Activated T-cell treated with anti-CD3 and anti-CD28 coated beads, Interleukin-2, amount 50 U/mL, for 1 hour (primary cell): ENCODE results near the gene PKP2.
A peak's percentile ranks its signal among the peaks of the same experiment; 100 is the strongest.

Experiments
- DNase-seq: peaks from one replicate; pipeline ENCODE4 v3.0.0-alpha.2; 2020

The PKP2 gene

DNA sequence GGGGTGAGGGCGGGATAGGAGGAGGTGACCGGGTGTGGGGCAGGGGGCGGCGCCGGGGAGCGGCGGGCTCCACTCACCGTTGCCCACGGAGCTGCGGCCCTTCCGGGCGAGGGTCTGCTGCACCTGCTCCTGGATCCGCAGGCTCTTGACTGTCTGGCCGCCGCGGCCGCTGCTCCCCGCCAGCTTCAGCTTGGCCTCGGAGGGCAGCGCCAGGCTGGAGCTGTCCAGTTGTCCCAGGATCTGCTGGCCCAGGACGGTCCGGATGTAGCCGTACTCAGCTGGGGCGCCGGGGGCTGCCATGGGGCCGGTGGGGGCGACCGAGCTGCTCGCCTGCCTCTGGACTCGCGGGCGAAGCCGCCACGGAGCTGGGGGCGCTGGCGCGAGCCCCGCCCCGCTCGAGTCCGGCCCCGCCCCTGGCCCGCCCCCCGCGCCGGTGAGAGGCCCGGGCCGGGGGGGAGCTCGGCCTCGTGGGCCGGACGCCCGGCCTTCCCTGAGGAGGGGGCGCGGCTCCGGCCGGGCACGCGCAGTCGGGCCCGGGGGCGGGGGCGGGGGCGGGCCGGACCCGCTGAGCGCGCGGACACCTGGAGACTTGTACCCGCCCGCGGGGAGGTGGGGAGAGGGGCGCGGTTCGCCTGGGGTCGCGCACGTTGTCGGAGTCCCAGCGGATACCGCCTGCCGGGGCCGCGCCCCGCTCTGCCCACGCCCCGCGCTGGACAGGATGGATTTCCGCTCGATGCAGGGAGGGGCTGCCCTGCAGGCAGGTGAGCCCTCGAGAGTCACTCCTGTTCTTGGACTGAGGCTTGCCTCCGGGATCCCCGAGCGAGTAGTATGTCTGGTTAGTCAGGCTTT, at the start of gene PKP2:
Gene PKP2, minus strand, starts transcription at position 346 of the 849 bp plus-strand sequence. Its CDS starts 46 bp downstream, at position 300.
- DNase-seq: peak; percentile 34

DNA sequence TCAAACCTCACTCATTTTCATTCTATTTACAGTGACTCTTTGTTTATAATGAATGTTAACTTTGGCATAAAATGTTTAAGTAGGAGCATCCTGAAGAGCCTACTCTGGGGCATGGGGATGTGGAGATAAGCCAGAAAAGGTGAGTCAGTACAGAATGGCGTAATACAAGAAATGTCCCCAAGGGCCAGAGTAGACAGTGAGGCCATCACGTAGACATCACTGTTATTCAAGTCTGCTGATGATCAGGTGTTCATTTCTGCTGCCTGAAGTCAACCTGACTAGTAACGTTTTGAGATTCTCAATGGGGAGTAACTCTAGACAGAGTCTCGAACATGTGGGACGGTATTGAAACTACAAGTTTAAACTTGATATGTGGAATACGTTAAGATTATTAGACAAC, 47.6 kb upstream of the PKP2 start:
- DNase-seq: no peak

DNA sequence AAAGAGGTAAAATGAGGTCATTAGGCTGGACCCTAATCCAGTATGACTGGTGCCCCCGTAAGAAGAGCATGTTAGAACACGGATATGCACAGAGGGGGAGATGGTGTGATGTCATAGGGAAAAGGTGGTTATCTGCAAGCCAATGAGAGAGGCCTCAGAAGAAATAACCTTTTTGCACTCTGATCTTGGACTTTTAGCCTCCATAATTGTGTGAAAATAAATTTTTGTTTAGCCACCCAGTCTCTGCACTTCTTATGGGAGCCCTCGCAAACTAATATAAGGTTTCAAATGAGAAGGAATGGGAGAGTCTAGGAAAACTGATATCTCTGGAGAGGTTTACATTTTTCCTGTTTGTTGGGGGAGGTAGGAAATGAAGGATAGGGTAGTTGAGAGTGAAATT, 43.2 kb upstream of the PKP2 start:
- DNase-seq: no peak

DNA sequence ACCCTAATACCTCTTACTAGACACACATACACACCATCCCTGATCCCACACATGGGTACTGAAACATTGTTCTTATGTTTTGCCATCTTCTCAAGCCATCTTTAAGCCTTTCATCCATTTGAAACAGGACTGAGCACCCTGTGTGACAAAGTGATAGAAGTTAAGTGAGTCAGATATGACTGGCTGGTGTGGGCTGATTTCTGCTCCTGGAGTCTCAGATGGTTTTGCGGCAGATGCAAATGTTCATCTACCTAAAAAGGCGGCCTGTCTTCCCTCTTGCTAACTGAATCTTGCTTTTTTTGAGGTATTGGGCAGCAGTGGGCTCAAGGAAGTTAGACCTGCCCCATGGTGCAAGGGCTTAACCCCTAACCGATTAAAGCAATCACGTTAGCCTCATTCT, 30.4 kb upstream of the PKP2 start:
- DNase-seq: no peak

DNA sequence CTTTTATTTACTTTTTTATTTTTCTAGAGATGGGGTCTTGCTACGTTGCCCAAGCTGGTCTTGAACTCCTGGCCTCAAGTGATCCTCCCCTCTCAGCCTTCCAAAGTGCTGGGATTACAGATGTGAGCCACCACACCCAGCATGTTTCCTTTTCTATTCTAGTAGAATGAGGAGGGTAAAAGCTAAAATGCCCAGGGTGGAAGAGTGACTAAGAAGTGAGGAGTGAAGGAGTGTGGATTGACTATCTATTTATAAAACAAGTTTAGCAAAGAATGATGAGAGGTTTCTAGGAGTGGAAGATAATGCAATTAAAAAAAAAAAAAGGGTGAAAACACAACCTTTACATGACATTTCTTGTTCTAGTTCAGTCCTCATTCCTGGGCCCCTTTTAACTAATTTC, 29.8 kb upstream of the PKP2 start:
- no peak for DNase-seq

DNA sequence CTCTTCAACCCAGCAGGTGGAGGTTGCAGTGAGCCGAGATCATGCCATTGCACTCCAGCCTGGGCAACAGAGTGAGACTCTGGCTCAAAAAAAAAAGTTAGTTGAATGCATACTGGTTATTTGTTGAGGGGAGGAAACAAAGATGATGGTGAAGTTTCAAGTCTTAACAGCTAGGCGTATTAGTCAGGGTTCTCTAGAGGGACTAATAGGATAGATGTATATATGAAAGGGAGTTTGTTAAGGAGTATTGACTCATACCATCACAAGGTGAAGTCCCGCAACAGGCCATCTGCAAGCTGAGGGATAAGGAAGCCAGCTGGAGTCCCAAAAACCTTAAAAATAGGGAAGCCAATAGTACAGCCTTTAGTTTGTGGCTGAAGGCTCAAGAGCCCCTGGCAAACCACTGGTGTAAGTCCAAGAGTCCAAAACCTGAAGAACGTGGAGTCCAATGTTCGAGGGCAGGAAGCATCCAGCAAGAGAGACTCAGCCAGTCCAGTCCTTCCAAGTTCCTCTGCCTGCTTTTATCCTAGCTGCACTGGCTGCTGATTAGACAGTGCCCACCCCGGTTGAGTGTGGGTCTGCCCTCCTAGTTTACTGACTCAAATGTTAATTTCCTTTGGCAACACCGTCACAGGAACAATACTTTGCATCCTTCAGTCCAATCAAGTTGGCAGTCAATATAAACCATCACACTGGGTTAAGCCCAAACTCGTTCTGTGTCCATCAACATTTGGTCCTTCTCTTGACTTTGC, 26.1 kb upstream of the PKP2 start:
- DNase-seq: no peak

DNA sequence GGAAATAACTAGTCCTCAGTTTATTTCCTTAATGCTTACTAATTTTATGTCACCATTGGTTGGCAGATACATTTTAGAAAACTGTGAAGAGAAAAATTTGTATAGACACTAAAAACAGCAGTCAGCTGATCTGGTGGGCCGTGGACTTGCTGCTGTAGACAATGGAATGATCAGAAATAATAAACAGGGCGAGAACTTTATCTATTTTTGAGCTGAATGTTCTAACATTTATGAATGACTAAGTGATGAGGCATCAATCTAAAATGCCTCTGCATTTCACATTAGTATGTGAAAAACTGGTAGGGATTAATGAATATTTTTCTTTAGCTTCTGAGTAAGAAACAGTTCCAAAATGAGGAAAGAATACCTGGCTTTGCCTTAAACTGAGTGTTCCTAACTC, 24.8 kb upstream of the PKP2 start:
- no peak for DNase-seq

DNA sequence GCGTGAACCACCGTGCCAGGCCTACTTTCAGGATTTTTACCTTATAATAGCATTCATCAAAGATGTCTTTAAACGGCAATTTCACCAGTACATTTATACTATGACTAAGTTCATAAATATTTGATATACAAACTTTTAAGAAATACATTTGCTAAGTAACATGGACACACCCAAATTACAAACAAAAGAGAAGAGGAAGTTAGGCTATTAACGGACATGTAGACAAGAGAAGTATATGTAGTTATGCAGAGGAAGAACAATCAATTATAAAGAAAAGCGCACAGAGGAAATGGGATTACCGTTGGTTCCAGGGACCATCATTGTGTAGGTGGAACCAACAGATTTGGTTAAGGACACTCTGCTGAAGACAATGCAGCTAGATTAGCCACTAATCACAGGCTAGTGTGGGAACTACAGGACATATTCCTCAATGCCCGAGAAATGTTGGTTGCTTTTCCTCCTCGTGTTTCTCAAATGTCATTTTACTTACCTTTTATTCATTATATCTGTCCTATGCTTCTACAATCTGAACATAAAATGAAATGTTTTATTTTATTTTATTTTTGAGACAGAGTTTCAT, 24.0 kb upstream of the PKP2 start:
- no peak for DNase-seq

DNA sequence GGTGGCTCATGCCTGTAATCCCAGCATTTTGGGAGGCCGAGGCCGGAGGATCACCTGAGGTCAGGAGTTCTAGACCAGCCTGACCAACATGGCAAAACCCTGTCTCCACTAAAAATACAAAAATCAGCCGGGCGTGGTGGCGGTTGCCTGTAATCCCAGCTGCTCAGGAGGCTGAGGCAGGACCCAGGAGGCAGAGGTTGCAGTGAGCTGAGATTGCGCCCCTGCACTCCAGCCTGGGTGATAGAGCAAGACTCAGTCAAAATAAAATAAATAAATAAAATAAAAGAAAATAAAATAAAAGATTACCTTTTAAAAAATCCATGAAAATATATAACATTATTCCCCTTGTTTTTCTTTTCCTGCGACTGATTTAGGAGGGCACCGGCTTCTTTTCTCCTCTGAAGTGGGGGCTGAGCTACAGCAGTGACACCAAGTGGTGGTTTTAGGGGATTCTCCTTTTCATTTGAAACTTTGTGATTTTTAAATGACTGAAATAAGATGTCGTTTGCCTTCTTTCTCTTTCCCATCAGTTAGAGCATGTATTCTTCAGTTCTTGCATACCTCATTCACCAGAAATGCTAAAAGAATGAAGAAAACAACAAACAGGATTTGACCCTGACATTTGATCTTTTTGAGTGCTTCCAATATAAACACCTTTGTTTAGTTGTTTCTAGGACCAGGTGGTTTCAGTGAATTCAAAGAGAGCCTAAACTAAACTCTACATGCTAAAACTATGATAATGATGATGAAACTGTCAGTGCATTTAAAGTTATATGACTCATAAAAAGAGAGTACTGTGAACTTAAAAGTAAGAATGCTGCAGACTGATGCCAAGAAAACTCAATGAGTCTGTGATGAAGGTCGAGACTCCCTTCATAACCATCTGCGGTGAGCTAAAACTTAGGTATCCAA, 22.6 kb upstream of the PKP2 start:
- no peak for DNase-seq

DNA sequence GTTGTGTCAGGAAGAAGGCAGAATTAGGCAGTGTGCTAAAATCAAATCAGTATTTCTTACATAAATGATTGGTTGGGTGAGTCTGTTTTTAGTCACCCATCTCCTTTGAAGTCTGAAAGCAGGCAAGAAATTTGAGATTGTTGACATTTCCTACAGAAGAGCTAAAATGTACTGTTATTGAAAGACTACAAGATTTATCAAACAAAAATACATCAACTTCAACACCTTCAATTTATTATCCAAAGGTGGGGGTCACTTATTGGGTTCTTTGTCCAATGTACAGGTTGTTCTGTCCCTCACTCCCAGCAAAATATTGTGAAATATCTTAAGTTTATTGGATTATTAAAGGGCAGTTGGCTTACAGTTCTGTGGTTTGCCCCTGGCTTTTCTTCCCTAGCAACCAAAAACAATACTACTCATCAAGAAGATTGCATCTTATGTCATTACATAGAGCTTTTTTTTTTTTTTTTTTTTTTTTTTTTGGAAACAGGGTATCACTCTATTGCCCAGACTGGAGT, 20.6 kb upstream of the PKP2 start:
- DNase-seq: no peak

DNA sequence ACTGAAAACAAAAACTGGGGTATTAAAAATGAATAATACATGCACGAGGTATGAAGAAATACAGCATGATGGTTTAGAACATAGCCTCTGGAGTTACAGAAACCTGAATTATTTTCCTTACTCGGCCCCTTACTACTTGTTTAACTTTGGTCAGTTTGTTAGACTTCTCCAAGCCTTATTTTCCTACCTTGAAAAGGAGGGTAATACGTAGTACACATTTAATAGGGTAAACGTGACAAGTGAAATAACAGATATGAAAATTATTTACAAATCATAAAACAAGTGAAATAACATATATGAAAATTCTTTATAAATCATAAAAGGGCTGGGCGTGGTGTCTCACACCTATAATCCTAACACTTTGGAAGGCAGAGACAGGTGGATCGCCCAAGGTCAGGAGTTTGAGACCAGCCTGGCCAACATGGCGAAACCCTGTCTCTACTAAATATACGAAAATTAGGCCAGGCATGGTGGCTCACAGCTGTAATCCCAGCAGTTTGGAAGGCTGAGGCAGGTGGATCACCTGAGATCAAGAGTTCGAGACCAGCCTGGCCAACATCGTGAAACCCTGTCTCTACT, 11.4 kb upstream of the PKP2 start:
- no peak for DNase-seq

DNA sequence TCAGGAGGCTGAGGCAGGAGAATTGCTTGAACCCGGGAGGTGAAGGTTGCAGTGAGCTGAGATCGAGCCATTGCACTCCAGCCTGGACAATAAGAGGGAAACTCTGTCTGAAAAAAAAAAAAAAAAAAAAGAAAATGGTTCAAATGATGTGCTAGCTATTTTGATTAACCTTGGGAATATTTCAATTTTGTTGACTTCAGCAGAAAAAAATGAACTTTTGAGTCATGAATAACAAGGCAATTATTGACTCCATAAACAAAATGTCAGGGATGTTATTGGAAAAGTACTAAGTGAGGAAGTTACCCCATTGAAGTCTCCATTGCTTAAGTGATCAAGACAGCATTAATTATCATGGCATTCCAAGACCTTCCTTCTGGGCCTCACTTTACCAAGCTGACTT, 10.6 kb upstream of the PKP2 start:
- no peak for DNase-seq

DNA sequence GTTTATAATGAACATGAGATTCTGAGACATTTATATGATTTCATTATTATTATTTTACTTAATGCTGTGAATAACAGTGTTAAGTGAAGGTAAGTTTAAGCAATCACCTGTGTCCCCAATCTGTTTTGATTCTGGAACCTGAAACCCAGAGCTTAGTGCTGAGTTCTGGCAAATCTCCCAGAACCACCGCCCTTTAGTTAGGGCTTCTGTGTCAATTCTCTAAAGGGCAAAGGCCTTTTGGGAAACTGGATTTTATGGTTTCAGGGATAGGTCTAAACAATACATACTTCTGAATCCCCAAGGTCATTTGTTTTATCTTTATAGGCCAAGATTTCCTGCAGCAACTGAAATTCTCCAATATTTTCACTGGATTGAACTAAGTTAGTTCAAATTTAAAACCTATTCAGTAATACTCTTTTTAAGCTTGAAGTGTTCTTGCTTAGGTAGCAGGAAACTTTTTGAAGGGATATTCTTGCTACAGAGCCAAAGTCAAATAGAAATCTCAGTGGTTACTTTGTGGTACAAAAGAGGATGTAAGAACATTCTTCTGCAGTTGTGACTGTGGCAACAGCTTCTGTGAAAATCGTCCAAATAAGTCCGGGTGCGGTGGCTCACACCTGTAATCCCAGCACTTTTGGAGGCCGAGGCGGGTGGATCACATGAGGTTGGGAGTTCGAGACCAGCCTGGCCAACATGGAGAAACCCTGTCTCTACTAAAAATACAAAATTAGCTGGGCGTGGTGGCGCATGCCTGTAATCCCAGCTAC, 10.0 kb upstream of the PKP2 start:
- no peak for DNase-seq

DNA sequence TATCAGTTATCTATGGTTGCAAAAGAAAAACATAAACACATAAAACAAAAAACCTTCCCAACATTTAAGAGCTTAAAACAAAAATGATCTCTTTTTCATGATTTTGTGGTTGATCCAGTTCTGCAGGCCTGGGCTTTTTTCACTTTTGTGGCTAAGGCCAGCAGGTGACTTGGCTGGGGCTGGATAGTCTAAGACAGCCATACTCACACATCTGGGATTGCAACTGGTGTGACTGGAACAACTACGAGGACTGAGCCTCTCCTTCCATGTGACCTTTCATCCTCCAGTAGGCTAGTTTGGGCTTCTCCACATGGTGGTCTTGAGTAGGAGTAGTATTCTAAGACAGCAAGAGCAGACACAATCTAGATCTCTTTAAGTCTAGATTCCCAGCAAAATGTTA, 7.2 kb upstream of the PKP2 start:
- DNase-seq: no peak

DNA sequence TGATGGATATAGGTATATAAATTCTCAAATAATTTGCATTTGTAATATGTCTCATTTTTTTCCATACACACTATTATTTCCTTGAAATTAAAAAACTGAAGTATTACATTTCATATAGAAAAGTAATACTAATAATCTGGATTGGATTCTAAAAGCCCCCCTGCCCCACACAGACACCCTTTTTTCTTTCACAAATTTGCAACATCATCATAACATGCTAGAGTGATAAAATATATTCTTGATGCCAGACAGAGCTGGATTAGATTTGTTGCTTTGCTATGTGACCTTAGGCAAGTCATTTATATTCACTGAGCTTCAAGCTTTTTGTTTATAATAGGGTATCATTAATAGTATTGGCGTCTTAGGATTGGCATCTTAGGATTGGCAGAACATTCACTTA, 6.7 kb upstream of the PKP2 start:
- DNase-seq: no peak

DNA sequence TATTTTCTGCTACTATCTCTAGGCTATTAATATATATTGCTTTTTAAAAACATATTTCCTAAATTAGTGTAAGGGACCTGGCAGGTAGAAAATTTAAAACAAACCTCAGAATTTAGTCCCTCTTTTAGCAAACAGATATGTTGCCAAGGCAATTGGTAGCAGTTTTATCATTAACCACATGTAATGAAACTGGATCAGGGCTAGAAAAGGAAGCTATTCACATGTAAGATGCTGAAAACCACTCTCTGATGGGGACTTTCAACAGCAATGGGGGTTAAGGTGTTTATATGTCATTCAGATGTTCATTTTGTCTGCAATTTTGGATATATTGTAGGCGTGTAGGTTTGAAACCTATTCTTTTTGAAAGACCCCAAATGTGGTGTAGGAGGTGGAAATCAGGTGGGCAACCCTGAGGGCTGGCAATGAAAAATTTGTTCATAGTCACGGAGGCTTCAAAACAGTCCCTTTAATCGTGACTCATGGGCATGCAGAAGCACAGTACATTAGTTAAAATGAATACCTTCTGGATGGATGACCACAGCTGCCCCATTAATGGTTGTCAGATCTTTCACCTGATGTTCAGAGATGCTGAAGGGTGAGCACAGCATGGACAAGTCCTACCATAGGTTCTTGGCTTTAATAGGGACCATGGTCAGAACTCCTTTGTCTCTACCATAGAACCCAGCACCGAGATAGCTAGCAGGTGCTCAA, 5.9 kb upstream of the PKP2 start:
- DNase-seq: no peak

DNA sequence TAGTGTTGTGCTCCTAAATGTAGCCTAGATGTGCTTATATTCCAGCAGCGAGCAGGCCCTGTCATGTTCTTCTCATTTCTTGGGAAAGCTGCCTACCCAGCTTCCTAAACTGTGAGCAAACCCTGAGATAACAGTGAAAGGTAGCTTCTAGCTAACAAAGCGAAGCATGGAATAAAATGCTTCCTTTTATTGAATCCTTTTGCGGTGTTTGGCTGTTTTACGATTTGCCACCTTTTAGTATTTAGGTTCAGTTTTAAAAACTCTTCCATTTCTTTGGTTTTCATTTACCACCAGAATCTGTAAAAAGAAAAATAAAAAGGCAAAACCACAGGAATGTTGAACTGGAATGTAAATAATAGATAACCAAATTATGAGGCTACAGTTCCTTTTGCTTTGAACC, 5.0 kb upstream of the PKP2 start:
- no peak for DNase-seq

DNA sequence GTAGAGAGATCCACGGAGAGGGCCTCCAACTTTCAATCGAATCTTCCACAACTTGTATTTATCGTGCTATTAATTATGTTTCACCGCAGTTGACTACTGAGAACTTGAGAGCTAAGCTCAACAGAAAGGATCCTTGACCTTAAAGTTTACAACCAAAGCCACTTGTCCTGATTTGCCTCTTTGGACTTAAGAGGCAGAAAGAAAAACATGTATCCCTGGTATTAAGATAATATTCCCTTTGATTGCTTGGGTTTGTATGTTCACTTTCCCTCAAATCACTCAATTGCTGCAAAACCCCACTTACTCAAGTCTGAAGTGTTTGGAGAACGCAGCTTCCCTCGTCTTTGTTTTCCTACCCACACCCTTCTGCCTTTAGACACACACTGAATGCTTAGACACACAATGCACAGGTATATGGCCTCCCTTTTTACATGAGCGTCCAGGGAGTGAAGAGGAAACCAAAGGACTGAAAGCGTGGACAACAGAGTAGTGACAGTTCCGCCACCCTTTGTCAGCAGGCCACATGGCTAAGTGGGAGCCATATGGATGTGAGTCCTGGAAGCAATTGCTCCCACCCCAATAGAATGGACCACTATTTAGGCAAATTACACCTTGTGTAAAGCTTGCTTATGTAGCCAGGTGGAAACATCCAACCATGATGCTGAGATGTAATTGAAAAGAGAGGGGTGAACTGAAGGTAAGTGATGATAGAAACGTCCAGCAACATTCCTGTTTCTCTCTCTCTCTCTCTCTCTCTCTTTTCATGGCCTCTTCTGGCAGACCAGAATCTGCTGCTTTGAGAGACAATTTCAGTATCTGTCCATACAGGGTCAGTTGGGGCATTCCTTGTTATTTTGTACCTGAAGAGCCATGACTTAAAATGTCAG, 1.4 kb upstream of the PKP2 start:
- no peak for DNase-seq

DNA sequence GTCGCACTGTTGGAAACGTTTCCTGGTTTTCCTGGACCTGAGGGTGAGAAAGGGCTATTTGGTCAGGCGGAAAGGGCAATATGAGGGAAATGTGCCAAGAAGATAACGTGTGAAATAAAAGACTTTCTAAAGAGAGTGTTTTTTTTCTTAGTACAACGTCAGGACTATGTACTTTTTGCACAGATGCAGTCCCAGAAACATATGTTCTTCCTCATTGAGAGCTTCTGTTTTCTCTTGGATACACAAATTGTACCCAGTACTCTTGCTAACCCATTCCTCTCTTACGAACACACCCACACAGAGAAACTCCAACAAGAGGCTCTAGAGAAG, 669 bp upstream of the PKP2 start:
- DNase-seq: no peak
